KG1 (cell line): ENCODE measurements around the gene GDF15.
A peak's percentile ranks its signal among the peaks of the same experiment; 100 is the strongest.
"Not testable (repeated sequence)": the region's sequence is repeated elsewhere in the genome, so short reads cannot be mapped to it uniquely, and the experiment has no call there.

Source experiments
- DNase-seq: peaks from one replicate; lab custom pipeline; 2025; lab: John Stamatoyannopoulos, UW

GDF15 gene

GRCh38 chr19:18385675-18386542, at the start of gene GDF15:
Gene GDF15, plus strand, starts transcription at chr19:18386158. Its CDS starts 32 bp downstream, at chr19:18386190.
- DNase-seq = no peak

- DNase-seq = no peak
Observed at GRCh38 chr19:18338541-18338940, 47.4 kb upstream of the GDF15 start.

- DNase-seq = peak; percentile 9
Observed at GRCh38 chr19:18339723-18340122, 46.2 kb upstream of the GDF15 start.

GRCh38 chr19:18340190-18340989, 45.6 kb upstream of the GDF15 start, which contains the start of gene PGPEP1:
Gene PGPEP1, plus strand, starts transcription at chr19:18340598. Its CDS starts 84 bp downstream, at chr19:18340682.
- peak; percentile 21 for DNase-seq

GRCh38 chr19:18340990-18341868, 44.7 kb upstream of the GDF15 start:
- peak; percentile 55 for DNase-seq

GRCh38 chr19:18342090-18342632, 43.8 kb upstream of the GDF15 start:
- DNase-seq = no peak

- no peak for DNase-seq
Observed at GRCh38 chr19:18344582-18344950, 41.4 kb upstream of the GDF15 start.

GRCh38 chr19:18345296-18345695, 40.7 kb upstream of the GDF15 start:
- no peak for DNase-seq

GRCh38 chr19:18346091-18346490, 39.9 kb upstream of the GDF15 start:
- DNase-seq = no peak

- no peak for DNase-seq
Observed at GRCh38 chr19:18348171-18348570, 37.8 kb upstream of the GDF15 start.

- not testable (repeated sequence) for DNase-seq
Observed at GRCh38 chr19:18348818-18349339, 37.1 kb upstream of the GDF15 start.

GRCh38 chr19:18349524-18350128, 36.3 kb upstream of the GDF15 start:
- no peak for DNase-seq

GRCh38 chr19:18350490-18350889, 35.5 kb upstream of the GDF15 start:
- no peak for DNase-seq

GRCh38 chr19:18351544-18351943, 34.4 kb upstream of the GDF15 start:
- no peak for DNase-seq

- no peak for DNase-seq
Observed at GRCh38 chr19:18353378-18354005, 32.5 kb upstream of the GDF15 start.

- not testable (repeated sequence) for DNase-seq
Observed at GRCh38 chr19:18354743-18355142, 31.2 kb upstream of the GDF15 start.

GRCh38 chr19:18357041-18357440, 28.9 kb upstream of the GDF15 start:
- DNase-seq = no peak

- no peak for DNase-seq
Observed at GRCh38 chr19:18361646-18362045, 24.3 kb upstream of the GDF15 start.

GRCh38 chr19:18362934-18363542, 22.9 kb upstream of the GDF15 start:
- no peak for DNase-seq

GRCh38 chr19:18363787-18364186, 22.2 kb upstream of the GDF15 start:
- DNase-seq = no peak
